Subcutaneous adipose tissue (tissue), 4 donors: ENCODE results near the gene SCGB1C2. TPM values are rescaled to one million over a fixed set of nuclear protein-coding genes. Genes with fewer than 3 reads are reported as not detected.

ENCODE experiments used
- CTCF ChIP-seq: fragments of 450-650 bp; IDR thresholded peaks from one replicate; pipeline ENCODE4 v1.5.1; 2016; ENCODE audit warnings: low read depth, mild to moderate bottlenecking, control low read depth, antibody characterized with exemption, moderate library complexity
- total RNA-seq, 4 donors: library from RNA; depleted of rRNA; stranded (reverse); fragments of >200 nt; gene quantifications; one replicate each; pipeline ENCODE4 v1.1.0, GENCODE V29; 2016

SCGB1C2 gene
- total RNA-seq, 4 donors from 2014 or later = not detected

GRCh38 chr17:146546-146945 lies 9.2 kb downstream of the SCGB1C2 start:
- no peak for TF ChIP-seq CTCF

GRCh38 chr17:146983-147761 lies 9.8 kb downstream of the SCGB1C2 start:
- no peak for TF ChIP-seq CTCF

- no peak for TF ChIP-seq CTCF
Observed at GRCh38 chr17:147796-148740, 10.7 kb downstream of the SCGB1C2 start.

- no peak for TF ChIP-seq CTCF
Observed at GRCh38 chr17:148757-149156, 11.4 kb downstream of the SCGB1C2 start.

GRCh38 chr17:149231-149630 lies 11.9 kb downstream of the SCGB1C2 start:
- TF ChIP-seq CTCF = no peak

GRCh38 chr17:149897-150584 lies 12.7 kb downstream of the SCGB1C2 start:
- TF ChIP-seq CTCF = no peak
